GM12878 (cell line): Measurements from ENCODE around the gene TM7SF2. TPM values are rescaled to one million over a fixed set of nuclear protein-coding genes. Genes with fewer than 3 reads are reported as not detected.

Source experiments
- ATAC-seq: fragments of 200-7000 bp; cut with Tn5 transposase; 3 replicates; pipeline ENCODE4 v1.9.1; 2020; ENCODE audit warnings: mild to moderate bottlenecking, moderate library complexity
- BruUV-seq: library from RNA; stranded (reverse); fragments of 400-500 nt; replicated peaks from 2 replicates; lab custom pipeline; 2021; lab: Mats Ljungman, UMichigan
- CTCF ChIA-PET: fragments of 300-600 bp; sonication (Branson Sonifier 250); formaldehyde crosslinking; extraction: SDS; loops from one replicate; lab custom pipeline; 2021; ENCODE audit warnings: inconsistent platforms; lab: Yijun Ruan, JAX
- POLR2A ChIA-PET: fragments of 350-600 bp; formaldehyde crosslinking; extraction: SDS; loops from one replicate; lab custom pipeline; 2021; ENCODE audit warnings: inconsistent platforms; lab: Charles Lee
- RAD21 ChIA-PET: fragments of 300-600 bp; sonication (Branson Sonifier 250); formaldehyde crosslinking; loops from one replicate; lab custom pipeline; 2023; ENCODE audit warnings: antibody characterized with exemption; ENCODE audit not compliant: unreplicated experiment; lab: Charles Lee
- SMC1A ChIA-PET: fragments of 300-600 bp; sonication (Branson Sonifier 250); formaldehyde crosslinking; loops from one replicate; lab custom pipeline; 2023; ENCODE audit not compliant: unreplicated experiment, uncharacterized antibody; lab: Charles Lee
- DNase-seq: peaks from one replicate; pipeline ENCODE4 v3.0.0-alpha.2; 2011; ENCODE audit warnings: low read depth, low spot score
- FAIRE-seq: peaks from 3 replicates; lab custom pipeline; 2011; peaks lifted over from hg19 to GRCh38; lab: Jason Lieb, UNC
- H2AFZ ChIP-seq: 2 replicates; pipeline ENCODE4 v1.6.0; 2011; ENCODE audit warnings: low read depth, low read length, control low read depth; ENCODE audit not compliant: control insufficient read depth
- H3K27ac ChIP-seq: 2 replicates; pipeline ENCODE4 v1.5.1; 2011; ENCODE audit warnings: control low read depth; ENCODE audit not compliant: control insufficient read depth, insufficient read depth
- H3K27me3 ChIP-seq, 2 experiments: replicated peaks in 1 of 2; 2 replicates each; pipeline versions ENCODE4 v1.6.0 to v1.6.1; 2011; ENCODE audit warnings: low read length in 1 of 2; ENCODE audit not compliant: control insufficient read depth in 2 of 2, insufficient read depth in 2 of 2
- H3K36me3 ChIP-seq, 2 experiments: 2 replicates each; pipeline ENCODE4 v1.5.1; 2011; ENCODE audit warnings: low read length in 1 of 2; ENCODE audit not compliant: control insufficient read depth in 2 of 2, insufficient read depth in 2 of 2
- H3K4me1 ChIP-seq: 2 replicates; pipeline ENCODE4 v1.6.1; 2011; ENCODE audit warnings: mild to moderate bottlenecking, low read length, moderate library complexity, mixed read lengths; ENCODE audit not compliant: control insufficient read depth, insufficient read depth
- H3K4me2 ChIP-seq: 2 replicates; pipeline ENCODE4 v1.6.0; 2011; ENCODE audit warnings: control low read depth; ENCODE audit not compliant: control insufficient read depth, insufficient read depth
- H3K4me3 ChIP-seq: fragments of 200-600 bp; sonication (generic); 2 replicates; pipeline ENCODE4 v1.5.1; 2016
- H3K79me2 ChIP-seq: 2 replicates; pipeline ENCODE4 v1.6.0; 2011; ENCODE audit warnings: low read length; ENCODE audit not compliant: control insufficient read depth, insufficient read depth
- H3K9ac ChIP-seq: 2 replicates; pipeline ENCODE4 v1.8.0; 2011; ENCODE audit warnings: low read length, control low read depth, mixed read lengths; ENCODE audit not compliant: control insufficient read depth, insufficient read depth
- H3K9me3 ChIP-seq: replicated peaks from 3 replicates; pipeline ENCODE4 v1.5.1; 2011; ENCODE audit warnings: mild to moderate bottlenecking, low read length; ENCODE audit not compliant: control insufficient read depth, insufficient read depth
- H4K20me1 ChIP-seq: 2 replicates; pipeline ENCODE4 v1.6.0; 2011; ENCODE audit not compliant: control insufficient read depth, insufficient read depth
- CHD1 ChIP-seq: IDR thresholded peaks from 2 replicates; pipeline ENCODE4 v1.6.1; 2012; ENCODE audit warnings: low read depth, low read length, improper control_type of control experiment
- IKZF2 ChIP-seq, 2 experiments: fragments of 450-650 bp; IDR thresholded peaks; 2 replicates each; pipeline ENCODE4 v1.6.1; 2017; ENCODE audit warnings: mild to moderate bottlenecking in 2 of 2, moderate library complexity in 2 of 2
- NFXL1 ChIP-seq: fragments of 450-650 bp; IDR thresholded peaks from 2 replicates; pipeline ENCODE4 v1.6.1; 2017; ENCODE audit warnings: antibody characterized with exemption, mild to moderate bottlenecking, borderline replicate concordance
- NFYA ChIP-seq: IDR thresholded peaks from 2 replicates; pipeline ENCODE4 v1.6.1; 2011; ENCODE audit warnings: low read depth, mild to moderate bottlenecking, low read length, improper control_type of control experiment, borderline replicate concordance
- NR2C1 ChIP-seq: fragments of 450-650 bp; IDR thresholded peaks from 2 replicates; pipeline ENCODE4 v1.6.1; 2017; ENCODE audit warnings: antibody characterized with exemption, mild to moderate bottlenecking, moderate library complexity
- NRF1 ChIP-seq: conservative IDR thresholded peaks from 2 replicates; pipeline ENCODE4 v1.6.1; 2011; ENCODE audit warnings: mild to moderate bottlenecking, low read depth, low read length, improper control_type of control experiment
- WGBS: methylation state at CpG from one replicate; pipeline ENCODE4 v1.1.6; 2016; ENCODE audit warnings: low lambda C conversion rate; ENCODE audit not compliant: insufficient replicate concordance, insufficient coverage; ENCODE audit errors: missing lambda C conversion rate; 5-methylcytosine and 5-hydroxymethylcytosine counted together
- in situ Hi-C: fragments of 300-500 bp; cut with MboI; formaldehyde crosslinking; loops from 9 replicates; pipeline ENCODE4 v1.14.3; 2018; ENCODE audit warnings: mixed read lengths
- intact Hi-C: fragments of 100-400 bp; cut with micrococcal nuclease; formaldehyde crosslinking; loops from one replicate; pipeline ENCODE4 v1.14.2; 2022; ENCODE audit not compliant: unreplicated experiment
- polyA plus RNA-seq, 11 experiments: library from polyadenylated mRNA; depleted of rRNA in 4 of 11; unstranded in 6 of 11; stranded (reverse) in 5 of 11; fragments of >200 nt; fragmentation: Nextera tagmentation in 4 of 11; fragmentation: Illumina TruSeq in 1 of 11; extraction: Ambion mirVana in 4 of 11; extraction: Trizol in 1 of 11; gene quantifications; 1 replicate in 1 of 11; 2 replicates in 10 of 11; pipeline versions ENCODE4 v1.2.1 to v1.2.3, GENCODE V29; 2011 to 2016; ENCODE audit warnings: inconsistent platforms in 2 of 11, missing spikeins in 2 of 11, low read depth in 1 of 11
- total RNA-seq, 4 experiments: library from RNA; depleted of rRNA in 3 of 4; stranded (reverse); fragments of >200 nt in 3 of 4; fragmentation: Illumina TruSeq in 1 of 4; extraction: Trizol in 1 of 4; gene quantifications; 2 replicates each; pipeline versions ENCODE4 v1.2.1 to v1.2.3, GENCODE V29; 2013 to 2021
- TF ChIP-seq, protein P1 (sequence below): fragments of 450-650 bp; IDR thresholded peaks from 2 replicates; pipeline ENCODE4 v1.6.1; 2017; ENCODE audit warnings: mild to moderate bottlenecking, moderate library complexity
- TF ChIP-seq, protein P2 (sequence below): IDR thresholded peaks from 2 replicates; pipeline ENCODE4 v1.6.1; 2011; ENCODE audit warnings: borderline replicate concordance, low read depth, mild to moderate bottlenecking, moderate library complexity, low read length; ENCODE audit not compliant: insufficient read depth, poor library complexity, severe bottlenecking
- TF ChIP-seq, protein P3 (sequence below): IDR thresholded peaks from 2 replicates; pipeline ENCODE4 v1.6.1; 2012; ENCODE audit warnings: low read depth, low read length, improper control_type of control experiment
- TF ChIP-seq, protein P4 (sequence below), 3 experiments: IDR thresholded peaks in 2 of 3; conservative IDR thresholded peaks in 1 of 3; 2 replicates each; pipeline ENCODE4 v1.5.1; 2011; ENCODE audit warnings: low read depth in 3 of 3, low read length in 3 of 3, mild to moderate bottlenecking in 3 of 3, control low read depth in 2 of 3, moderate library complexity in 2 of 3, inconsistent platforms in 1 of 3, mixed read lengths in 1 of 3; ENCODE audit not compliant: control insufficient read depth in 2 of 3, insufficient read depth in 1 of 3; ENCODE audit errors: extremely low read depth in 1 of 3

The TM7SF2 gene
- total and polyA plus RNA-seq, 10 of the 15 experiments (the other 5 are each of a cell fraction or from before 2014, with no cell fraction given) = 0.52 to 57.7 (median 20.7) TPM

DNA sequence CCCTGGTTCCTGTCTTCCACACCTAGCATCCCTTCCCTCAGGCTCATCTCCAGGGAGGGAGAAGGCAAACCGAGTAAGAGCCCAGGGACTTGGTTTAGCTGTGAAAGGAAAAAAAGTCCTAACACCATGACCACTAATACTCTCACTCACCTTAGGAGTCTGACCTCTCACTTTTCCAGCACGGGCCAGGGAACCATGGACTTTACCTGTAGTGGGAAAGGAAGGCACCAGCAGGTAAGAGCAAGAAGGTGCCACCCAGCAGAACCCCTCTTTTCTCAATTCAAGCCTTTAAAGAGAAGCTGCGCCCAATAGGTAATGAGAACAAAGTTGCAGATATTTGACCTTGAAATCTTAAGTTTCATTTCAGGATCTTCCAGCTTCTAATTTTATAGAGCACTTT, 9.2 kb downstream of the TM7SF2 start (continued):
- TF ChIP-seq, protein P1, sequence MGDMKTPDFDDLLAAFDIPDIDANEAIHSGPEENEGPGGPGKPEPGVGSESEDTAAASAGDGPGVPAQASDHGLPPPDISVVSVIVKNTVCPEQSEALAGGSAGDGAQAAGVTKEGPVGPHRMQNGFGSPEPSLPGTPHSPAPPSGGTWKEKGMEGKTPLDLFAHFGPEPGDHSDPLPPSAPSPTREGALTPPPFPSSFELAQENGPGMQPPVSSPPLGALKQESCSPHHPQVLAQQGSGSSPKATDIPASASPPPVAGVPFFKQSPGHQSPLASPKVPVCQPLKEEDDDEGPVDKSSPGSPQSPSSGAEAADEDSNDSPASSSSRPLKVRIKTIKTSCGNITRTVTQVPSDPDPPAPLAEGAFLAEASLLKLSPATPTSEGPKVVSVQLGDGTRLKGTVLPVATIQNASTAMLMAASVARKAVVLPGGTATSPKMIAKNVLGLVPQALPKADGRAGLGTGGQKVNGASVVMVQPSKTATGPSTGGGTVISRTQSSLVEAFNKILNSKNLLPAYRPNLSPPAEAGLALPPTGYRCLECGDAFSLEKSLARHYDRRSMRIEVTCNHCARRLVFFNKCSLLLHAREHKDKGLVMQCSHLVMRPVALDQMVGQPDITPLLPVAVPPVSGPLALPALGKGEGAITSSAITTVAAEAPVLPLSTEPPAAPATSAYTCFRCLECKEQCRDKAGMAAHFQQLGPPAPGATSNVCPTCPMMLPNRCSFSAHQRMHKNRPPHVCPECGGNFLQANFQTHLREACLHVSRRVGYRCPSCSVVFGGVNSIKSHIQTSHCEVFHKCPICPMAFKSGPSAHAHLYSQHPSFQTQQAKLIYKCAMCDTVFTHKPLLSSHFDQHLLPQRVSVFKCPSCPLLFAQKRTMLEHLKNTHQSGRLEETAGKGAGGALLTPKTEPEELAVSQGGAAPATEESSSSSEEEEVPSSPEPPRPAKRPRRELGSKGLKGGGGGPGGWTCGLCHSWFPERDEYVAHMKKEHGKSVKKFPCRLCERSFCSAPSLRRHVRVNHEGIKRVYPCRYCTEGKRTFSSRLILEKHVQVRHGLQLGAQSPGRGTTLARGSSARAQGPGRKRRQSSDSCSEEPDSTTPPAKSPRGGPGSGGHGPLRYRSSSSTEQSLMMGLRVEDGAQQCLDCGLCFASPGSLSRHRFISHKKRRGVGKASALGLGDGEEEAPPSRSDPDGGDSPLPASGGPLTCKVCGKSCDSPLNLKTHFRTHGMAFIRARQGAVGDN = no peak
- TF ChIP-seq NFYA (no peak), IKZF2 (IDR thresholded peaks at IDR 0.05) (no peak), NRF1 (no peak)
- TF ChIP-seq, protein P2, sequence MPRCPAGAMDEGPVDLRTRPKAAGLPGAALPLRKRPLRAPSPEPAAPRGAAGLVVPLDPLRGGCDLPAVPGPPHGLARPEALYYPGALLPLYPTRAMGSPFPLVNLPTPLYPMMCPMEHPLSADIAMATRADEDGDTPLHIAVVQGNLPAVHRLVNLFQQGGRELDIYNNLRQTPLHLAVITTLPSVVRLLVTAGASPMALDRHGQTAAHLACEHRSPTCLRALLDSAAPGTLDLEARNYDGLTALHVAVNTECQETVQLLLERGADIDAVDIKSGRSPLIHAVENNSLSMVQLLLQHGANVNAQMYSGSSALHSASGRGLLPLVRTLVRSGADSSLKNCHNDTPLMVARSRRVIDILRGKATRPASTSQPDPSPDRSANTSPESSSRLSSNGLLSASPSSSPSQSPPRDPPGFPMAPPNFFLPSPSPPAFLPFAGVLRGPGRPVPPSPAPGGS = no peak

DNA sequence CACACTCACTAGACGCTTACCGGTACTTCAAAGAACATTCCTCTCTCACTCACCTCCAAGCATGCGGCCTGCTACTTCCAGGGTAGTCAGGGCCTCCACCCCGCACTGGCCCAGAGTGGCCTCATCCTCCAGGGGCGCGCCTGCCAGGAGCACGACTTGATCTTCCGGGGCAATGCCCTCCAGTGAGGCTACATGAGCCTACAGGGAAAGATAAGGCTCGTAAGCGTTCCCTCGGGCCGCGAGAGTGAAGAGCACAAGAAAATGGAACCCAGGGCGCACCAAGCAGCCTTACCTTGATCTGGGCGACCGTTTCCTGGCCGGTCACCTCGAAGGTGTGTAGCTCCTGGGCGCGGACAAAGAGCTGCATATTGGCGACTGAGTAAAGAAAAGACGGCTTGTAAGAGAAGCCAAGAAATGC, 9.8 kb downstream of the TM7SF2 start:
- peak; percentile 17 for ATAC-seq

More for the DNA sequence above, 9.8 kb downstream of the TM7SF2 start:
- intact Hi-C loops = no loop called here
- no peak for DNase-seq
- CTCF ChIA-PET = interaction anchor here (0.7 to 3.1 kb wide), 20 partner anchors 8 to 334 kb away, joined by 3 to 40 read pairs (median 4); partner anchors contain the start of genes ARL2, CAPN1, CDC42BPG and POLA2
- RAD21 ChIA-PET = interaction anchor here (0.8 to 3.3 kb wide), 12 partner anchors 10 to 343 kb away, joined by 3 to 34 read pairs (median 6); partner anchors contain the start of genes ARL2, CAPN1, SAC3D1 and SF1
- peak overlapping the region; percentile 80 for H3K27ac ChIP-seq
- SMC1A ChIA-PET = interaction anchor here (0.8 to 3.5 kb wide), 10 partner anchors 10 to 317 kb away, joined by 3 to 15 read pairs (median 6); partner anchors contain the start of genes ARL2, BATF2, CAPN1 and SNX15
- peaks cover 19% of the 10 kb centered on the region for H3K4me1 ChIP-seq
- BruUV-seq = no TSS peak
- no peaks in the 10 kb centered on the region for H4K20me1 ChIP-seq
- 2% methylated on average over 22 of the region's 22 CpGs for WGBS
- POLR2A ChIA-PET = interaction anchor here (0.5 to 3.1 kb wide), 23 partner anchors 8 to 807 kb away, joined by 3 to 31 read pairs (median 5); partner anchors contain the start of genes ARL2, CAPN1, CDC42BPG and DPF2
- peak overlapping the region; percentile 85 for H3K4me3 ChIP-seq
- in situ Hi-C loops = no loop called here
- peaks cover 49% of the 10 kb centered on the region for H3K79me2 ChIP-seq
- H3K9me3 ChIP-seq = no peaks in the 10 kb centered on the region
- peak; percentile 33; the same call in 1 of the 2 replicates for TF ChIP-seq NR2C1
- no peak for TF ChIP-seq CHD1
- no peak for TF ChIP-seq NFXL1
- TF ChIP-seq, protein P3, sequence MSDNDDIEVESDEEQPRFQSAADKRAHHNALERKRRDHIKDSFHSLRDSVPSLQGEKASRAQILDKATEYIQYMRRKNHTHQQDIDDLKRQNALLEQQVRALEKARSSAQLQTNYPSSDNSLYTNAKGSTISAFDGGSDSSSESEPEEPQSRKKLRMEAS = 0 out of 2 replicates have a peak, but pooled peaks have one; percentile 4
- TF ChIP-seq, protein P4, sequence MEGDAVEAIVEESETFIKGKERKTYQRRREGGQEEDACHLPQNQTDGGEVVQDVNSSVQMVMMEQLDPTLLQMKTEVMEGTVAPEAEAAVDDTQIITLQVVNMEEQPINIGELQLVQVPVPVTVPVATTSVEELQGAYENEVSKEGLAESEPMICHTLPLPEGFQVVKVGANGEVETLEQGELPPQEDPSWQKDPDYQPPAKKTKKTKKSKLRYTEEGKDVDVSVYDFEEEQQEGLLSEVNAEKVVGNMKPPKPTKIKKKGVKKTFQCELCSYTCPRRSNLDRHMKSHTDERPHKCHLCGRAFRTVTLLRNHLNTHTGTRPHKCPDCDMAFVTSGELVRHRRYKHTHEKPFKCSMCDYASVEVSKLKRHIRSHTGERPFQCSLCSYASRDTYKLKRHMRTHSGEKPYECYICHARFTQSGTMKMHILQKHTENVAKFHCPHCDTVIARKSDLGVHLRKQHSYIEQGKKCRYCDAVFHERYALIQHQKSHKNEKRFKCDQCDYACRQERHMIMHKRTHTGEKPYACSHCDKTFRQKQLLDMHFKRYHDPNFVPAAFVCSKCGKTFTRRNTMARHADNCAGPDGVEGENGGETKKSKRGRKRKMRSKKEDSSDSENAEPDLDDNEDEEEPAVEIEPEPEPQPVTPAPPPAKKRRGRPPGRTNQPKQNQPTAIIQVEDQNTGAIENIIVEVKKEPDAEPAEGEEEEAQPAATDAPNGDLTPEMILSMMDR (IDR thresholded peaks at IDR 0.05 in 2 of 3, conservative IDR thresholded peaks at IDR 0.05 in 1 of 3; ENCODE audit: control insufficient read depth in 2 of 3, extremely low read depth in 1 of 3, insufficient read depth in 1 of 3, low read depth in 3 of 3, low read length in 3 of 3) = 0 out of 6 replicates have a peak, but pooled peaks of 1 of the 3 experiments have one; percentile 1
- peak overlapping the region; percentile 97 for H3K9ac ChIP-seq
- H2AFZ ChIP-seq = no peak overlapping the region
- no peaks in the 10 kb centered on the region for H3K27me3 ChIP-seq
- no peak for FAIRE-seq
- H3K4me2 ChIP-seq = peak overlapping the region; percentile 79
- H3K36me3 ChIP-seq = peaks cover 14 to 33% of the 10 kb centered on the region in 2 experiments
